Fibroblast of lung (primary cell): Measurements from ENCODE around the gene FRMPD2. TPM values are rescaled to one million over a fixed set of nuclear protein-coding genes. Genes with fewer than 3 reads are reported as not detected.

ENCODE experiments used
- DNase-seq, 2 donors: peaks; one replicate each; pipeline versions ENCODE4 v3.0.0 to v3.0.0-alpha.2; 2010; ENCODE audit warnings: low read depth in 2 of 2
- H2AFZ ChIP-seq: 2 replicates; pipeline ENCODE4 v1.5.1; 2012; ENCODE audit warnings: low read length, control low read depth, inconsistent platforms
- H3K27ac ChIP-seq: 2 replicates; pipeline ENCODE4 v1.5.1; 2011; ENCODE audit warnings: low read length, control low read depth; ENCODE audit not compliant: insufficient read depth
- H3K27me3 ChIP-seq: 2 replicates; pipeline ENCODE4 v1.5.1; 2011; ENCODE audit warnings: mild to moderate bottlenecking, low read length; ENCODE audit not compliant: control insufficient read depth, insufficient read depth
- H3K36me3 ChIP-seq: 2 replicates; pipeline ENCODE4 v1.5.1; 2011; ENCODE audit warnings: low read length; ENCODE audit not compliant: control insufficient read depth, insufficient read depth
- H3K4me1 ChIP-seq: 2 replicates; pipeline ENCODE4 v1.5.1; 2011; ENCODE audit warnings: low read length; ENCODE audit not compliant: control insufficient read depth, insufficient read depth; ENCODE audit errors: extremely low read depth
- H3K4me2 ChIP-seq: 2 replicates; pipeline ENCODE4 v1.5.1; 2011; ENCODE audit warnings: low read length, control low read depth; ENCODE audit not compliant: insufficient read depth; ENCODE audit errors: extremely low read depth
- H3K4me3 ChIP-seq, 4 experiments: fragments of 200-600 bp in 1 of 4; sonication (generic) in 1 of 4; replicated peaks in 1 of 4; 2 replicates each; pipeline ENCODE4 v1.5.1; 2011 to 2016; ENCODE audit warnings: low read length in 4 of 4, low read depth in 3 of 4, mild to moderate bottlenecking in 3 of 4, control low read depth in 2 of 4, inconsistent platforms in 1 of 4, mixed read lengths in 1 of 4; ENCODE audit not compliant: insufficient read depth in 1 of 4; ENCODE audit errors: control extremely low read depth in 1 of 4
- H3K79me2 ChIP-seq: 2 replicates; pipeline ENCODE4 v1.5.1; 2012; ENCODE audit warnings: mild to moderate bottlenecking, low read length, inconsistent platforms; ENCODE audit not compliant: control insufficient read depth, insufficient read depth
- H3K9ac ChIP-seq: 2 replicates; pipeline ENCODE4 v1.5.1; 2011; ENCODE audit warnings: mild to moderate bottlenecking, low read length, control low read depth; ENCODE audit not compliant: insufficient read depth
- H3K9me3 ChIP-seq: 2 replicates; pipeline ENCODE4 v1.5.1; 2012; ENCODE audit warnings: low read depth, low read length; ENCODE audit not compliant: control insufficient read depth, insufficient read depth
- H4K20me1 ChIP-seq: 2 replicates; pipeline ENCODE4 v1.5.1; 2011; ENCODE audit warnings: low read length; ENCODE audit not compliant: control insufficient read depth, insufficient read depth; ENCODE audit errors: extremely low read depth
- EZH2 ChIP-seq: IDR thresholded peaks from 2 replicates; pipeline ENCODE4 v1.5.1; 2012; ENCODE audit warnings: low read length, control low read depth, mild to moderate bottlenecking; ENCODE audit errors: missing control alignments
- polyA plus RNA-seq, 2 donors: library from polyadenylated mRNA; depleted of rRNA in 1 of 2; stranded (reverse) in 1 of 2; unstranded in 1 of 2; fragments of >200 nt; gene quantifications; 2 replicates each; pipeline ENCODE4 v1.2.1, GENCODE V29; 2011 to 2012; ENCODE audit warnings: missing spikeins in 1 of 2
- total RNA-seq: library from RNA; depleted of rRNA; stranded (reverse); fragments of >200 nt; gene quantifications from 2 replicates; pipeline ENCODE4 v1.2.1, GENCODE V29; 2014
- TF ChIP-seq, protein P1 (sequence below), 2 donors: IDR thresholded peaks in 1 of 2; conservative IDR thresholded peaks in 1 of 2; 1 replicate in 1 of 2; 2 replicates in 1 of 2; pipeline ENCODE4 v1.5.1; 2011 to 2012; ENCODE audit warnings: low read length in 2 of 2, control low read depth in 1 of 2, inconsistent platforms in 1 of 2, low read depth in 1 of 2, mild to moderate bottlenecking in 1 of 2

Gene FRMPD2
- total and polyA plus RNA-seq, 2 donors (not counting 1 experiment from before 2014, with no cell fraction given), result 0.16 TPM; not detected in 1

DNA sequence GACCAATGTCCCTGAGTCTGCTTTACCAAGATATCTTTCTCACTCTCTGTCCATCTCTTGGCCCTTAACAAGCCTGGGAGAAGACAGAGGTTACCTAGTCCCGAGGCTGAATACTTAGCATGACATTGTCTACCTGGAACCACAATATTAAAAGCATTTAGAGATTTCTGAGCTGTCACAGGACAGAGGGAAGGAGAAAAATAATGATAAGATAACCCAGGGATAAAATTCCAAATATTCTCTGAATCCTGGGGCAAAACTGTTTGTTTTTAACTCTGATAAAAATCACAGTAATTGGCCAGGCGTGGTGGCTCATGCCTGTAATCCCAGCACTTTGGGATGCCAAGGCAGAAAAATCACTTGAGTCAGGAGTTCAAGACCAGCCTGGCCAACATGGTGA, 19.9 kb upstream of the FRMPD2 start:
- no peaks in the 10 kb centered on the region for H3K79me2 ChIP-seq
- no peak overlapping the region for H3K27ac ChIP-seq
- no peaks in the 10 kb centered on the region for H3K36me3 ChIP-seq
- no peaks in the 10 kb centered on the region for H3K4me1 ChIP-seq
- H4K20me1 ChIP-seq, result no peaks in the 10 kb centered on the region
- DNase-seq, result no peak
- no peak overlapping the region for H3K4me2 ChIP-seq
- peaks cover 11% of the 10 kb centered on the region for H3K27me3 ChIP-seq
- no peak overlapping the region for H2AFZ ChIP-seq
- H3K9me3 ChIP-seq, result no peaks in the 10 kb centered on the region
- TF ChIP-seq EZH2, result no peak
- TF ChIP-seq, protein P1, sequence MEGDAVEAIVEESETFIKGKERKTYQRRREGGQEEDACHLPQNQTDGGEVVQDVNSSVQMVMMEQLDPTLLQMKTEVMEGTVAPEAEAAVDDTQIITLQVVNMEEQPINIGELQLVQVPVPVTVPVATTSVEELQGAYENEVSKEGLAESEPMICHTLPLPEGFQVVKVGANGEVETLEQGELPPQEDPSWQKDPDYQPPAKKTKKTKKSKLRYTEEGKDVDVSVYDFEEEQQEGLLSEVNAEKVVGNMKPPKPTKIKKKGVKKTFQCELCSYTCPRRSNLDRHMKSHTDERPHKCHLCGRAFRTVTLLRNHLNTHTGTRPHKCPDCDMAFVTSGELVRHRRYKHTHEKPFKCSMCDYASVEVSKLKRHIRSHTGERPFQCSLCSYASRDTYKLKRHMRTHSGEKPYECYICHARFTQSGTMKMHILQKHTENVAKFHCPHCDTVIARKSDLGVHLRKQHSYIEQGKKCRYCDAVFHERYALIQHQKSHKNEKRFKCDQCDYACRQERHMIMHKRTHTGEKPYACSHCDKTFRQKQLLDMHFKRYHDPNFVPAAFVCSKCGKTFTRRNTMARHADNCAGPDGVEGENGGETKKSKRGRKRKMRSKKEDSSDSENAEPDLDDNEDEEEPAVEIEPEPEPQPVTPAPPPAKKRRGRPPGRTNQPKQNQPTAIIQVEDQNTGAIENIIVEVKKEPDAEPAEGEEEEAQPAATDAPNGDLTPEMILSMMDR (conservative IDR thresholded peaks at IDR 0.05 in 1 of 2, IDR thresholded peaks at IDR 0.05 in 1 of 2; ENCODE audit: low read depth in 1 of 2, low read length in 2 of 2), result no peak
- no peak overlapping the region for H3K4me3 ChIP-seq
- no peak overlapping the region for H3K9ac ChIP-seq

DNA sequence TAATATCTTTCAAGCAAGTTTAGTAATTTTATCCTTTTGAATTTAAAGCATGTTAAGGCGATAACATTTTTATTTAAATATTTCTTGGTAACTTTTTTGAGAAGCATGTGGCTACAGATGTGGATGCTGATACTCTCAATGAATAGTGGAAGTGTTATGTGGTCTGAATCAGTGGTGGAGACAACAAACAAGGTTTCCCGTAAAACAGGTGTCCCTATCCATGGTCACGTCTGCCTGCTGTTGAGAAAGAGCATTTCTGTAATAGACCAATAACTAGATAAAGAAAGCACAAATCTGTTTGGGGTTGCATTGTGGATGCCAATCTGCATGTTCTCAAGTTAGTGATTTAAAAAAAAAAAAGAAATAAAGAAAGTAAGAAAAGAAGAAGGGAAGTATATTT, 18.1 kb upstream of the FRMPD2 start:
- Histone ChIP-seq H4K20me1 (no peaks in the 10 kb centered on the region), H3K27me3 (peaks cover 7% of the 10 kb centered on the region), H3K9ac (no peak overlapping the region), H3K79me2 (no peaks in the 10 kb centered on the region), H3K27ac (no peak overlapping the region), H3K9me3 (no peaks in the 10 kb centered on the region), H2AFZ (no peak overlapping the region), H3K4me1 (no peaks in the 10 kb centered on the region), H3K4me3 (no peak overlapping the region), H3K36me3 (no peaks in the 10 kb centered on the region), H3K4me2 (no peak overlapping the region)
- DNase-seq, result no peak
- no peak for TF ChIP-seq EZH2
- TF ChIP-seq, protein P1 (conservative IDR thresholded peaks at IDR 0.05 in 1 of 2, IDR thresholded peaks at IDR 0.05 in 1 of 2; ENCODE audit: low read depth in 1 of 2, low read length in 2 of 2), result no peak

DNA sequence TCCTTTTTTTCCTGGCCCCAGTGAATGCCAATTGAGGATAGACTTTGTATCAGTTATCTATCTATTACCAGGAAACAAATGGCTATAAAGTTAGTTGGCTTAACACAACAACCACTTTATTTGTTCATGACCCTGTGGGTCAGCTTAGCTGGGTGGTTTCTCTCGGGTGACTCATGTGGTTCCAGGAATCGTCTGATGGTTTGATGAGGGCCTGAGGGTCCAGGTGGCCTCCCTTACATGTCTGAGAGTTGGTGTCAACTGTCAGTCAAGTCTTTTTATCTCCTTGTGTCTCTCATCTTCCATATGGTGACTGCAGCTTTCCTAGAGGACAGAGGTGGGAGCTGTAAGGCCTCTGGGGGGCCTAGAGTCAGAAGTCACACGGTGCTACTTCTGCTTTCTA, 16.7 kb upstream of the FRMPD2 start:
- H3K27me3 ChIP-seq, result peaks cover 11% of the 10 kb centered on the region
- TF ChIP-seq, protein P1 (conservative IDR thresholded peaks at IDR 0.05 in 1 of 2, IDR thresholded peaks at IDR 0.05 in 1 of 2; ENCODE audit: low read depth in 1 of 2, low read length in 2 of 2), result no peak
- no peak for TF ChIP-seq EZH2
- H3K4me1 ChIP-seq, result no peaks in the 10 kb centered on the region
- H3K27ac ChIP-seq, result no peak overlapping the region
- no peaks in the 10 kb centered on the region for H4K20me1 ChIP-seq
- no peak overlapping the region for H3K4me3 ChIP-seq
- no peak for DNase-seq
- no peak overlapping the region for H3K9ac ChIP-seq
- H3K79me2 ChIP-seq, result no peaks in the 10 kb centered on the region
- H3K9me3 ChIP-seq, result no peaks in the 10 kb centered on the region
- H3K36me3 ChIP-seq, result no peaks in the 10 kb centered on the region
- no peak overlapping the region for H2AFZ ChIP-seq
- no peak overlapping the region for H3K4me2 ChIP-seq
